ENCODE data around the gene FCRL5.
A peak's percentile ranks its signal among the peaks of the same experiment; 100 is the strongest.
"Not testable (repeated sequence)": the region's sequence is repeated elsewhere in the genome, so short reads cannot be mapped to it uniquely, and the experiment has no call there.

FCRL5 gene

DNA sequence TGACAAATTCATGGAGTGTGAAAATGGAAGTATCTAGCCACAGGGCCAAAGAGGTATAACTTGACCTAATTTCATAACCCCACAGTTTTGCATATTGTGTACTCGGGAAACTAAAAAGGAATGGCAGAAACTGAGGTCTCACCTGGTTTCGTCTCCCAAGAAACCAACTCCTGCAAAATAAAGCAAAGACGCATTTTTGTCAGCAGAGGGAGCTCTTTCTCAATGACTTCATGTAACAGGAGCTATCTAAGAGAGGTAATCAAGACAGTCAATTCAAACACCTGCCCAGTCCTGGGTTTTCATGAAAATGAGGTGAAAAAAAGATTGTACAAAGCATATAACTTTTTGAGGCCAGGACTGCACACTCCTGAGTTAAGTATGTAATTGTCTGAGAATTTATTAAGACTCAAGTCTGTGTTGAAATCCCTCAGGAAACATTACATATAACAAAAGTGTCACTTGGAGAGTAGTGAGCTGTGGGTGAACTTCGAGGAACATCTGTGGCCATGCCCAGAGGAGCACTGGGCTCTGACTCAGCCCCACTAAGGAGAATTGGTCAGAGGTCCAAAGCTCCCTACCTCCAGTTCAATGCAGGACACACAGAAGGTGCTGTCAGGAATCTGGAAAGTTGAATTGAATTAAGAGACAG is 28.0 kb upstream of the FCRL5 start:
- no peaks in the 10 kb centered on the region for H3K36me3 ChIP-seq (ENCODE audit: insufficient read depth, low read length)
- peak; percentile 16 for DNase-seq (ENCODE audit: low read depth, low spot score)
- no peak overlapping the region for H3K27ac ChIP-seq
- TF ChIP-seq POLR2AphosphoS5 (IDR thresholded peaks at IDR 0.05; ENCODE audit: borderline replicate concordance, low read depth, low read length) (no peak), FOXP2 (optimal IDR thresholded peaks at IDR 0.05; ENCODE audit: control extremely low read depth, extremely low read length, insufficient read depth) (no peak), EZH2 (IDR thresholded peaks at IDR 0.05) (no peak)
- H3K9ac ChIP-seq (ENCODE audit: insufficient read length), result no peak overlapping the region
- no peaks in the 10 kb centered on the region for H3K9me3 ChIP-seq (ENCODE audit: low read depth, low read length)
- no peak overlapping the region for H3K4me3 ChIP-seq

DNA sequence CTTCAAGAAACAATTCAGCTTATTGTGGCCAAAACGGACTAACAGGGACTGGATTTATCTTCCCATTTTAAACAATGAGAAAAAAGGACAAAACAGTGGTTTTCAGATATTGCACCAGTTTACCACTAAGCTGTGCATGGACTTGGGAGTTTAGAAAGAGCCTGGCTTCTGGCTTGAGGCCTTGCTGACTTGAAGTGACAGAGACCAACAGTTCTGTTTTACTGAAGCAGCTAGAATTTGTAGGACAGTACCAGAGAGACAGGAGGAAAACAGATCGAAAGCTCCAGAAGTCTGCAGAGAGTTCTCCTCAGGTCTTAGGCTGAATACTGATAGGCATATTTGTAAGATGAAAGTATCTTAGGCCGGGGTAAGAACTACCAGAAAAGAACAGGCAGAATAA is 25.1 kb upstream of the FCRL5 start:
- Histone ChIP-seq H3K4me3 (no peak overlapping the region), H3K36me3 (ENCODE audit: insufficient read depth, low read length) (no peaks in the 10 kb centered on the region), H3K27ac (no peak overlapping the region), H3K9ac (ENCODE audit: insufficient read length) (no peak overlapping the region), H3K9me3 (ENCODE audit: low read depth, low read length) (no peaks in the 10 kb centered on the region)
- DNase-seq (ENCODE audit: low read depth, low spot score), result no peak
- no peak for TF ChIP-seq FOXP2 (optimal IDR thresholded peaks at IDR 0.05; ENCODE audit: control extremely low read depth, extremely low read length, insufficient read depth)
- no peak for TF ChIP-seq EZH2 (IDR thresholded peaks at IDR 0.05)

DNA sequence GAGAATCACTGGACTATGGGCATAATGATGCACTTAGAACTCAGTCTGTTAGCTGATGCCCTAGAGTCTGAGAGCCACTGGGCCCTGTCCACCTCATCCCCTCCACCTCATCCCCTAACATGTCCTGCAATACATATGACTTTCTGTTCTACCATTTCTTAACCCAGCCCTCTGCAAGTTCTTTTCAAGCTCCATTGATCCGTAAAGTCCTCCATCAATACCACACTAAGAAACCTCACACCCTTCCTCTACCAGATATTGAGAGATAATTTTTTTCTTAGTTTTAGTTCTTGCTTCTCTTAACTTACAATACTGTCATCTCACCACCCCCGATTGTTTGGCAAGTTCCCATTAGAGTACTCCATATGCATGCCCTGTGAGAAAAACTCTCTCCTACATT is 23.4 kb upstream of the FCRL5 start:
- no peak overlapping the region for H3K4me3 ChIP-seq
- no peak overlapping the region for H3K9ac ChIP-seq (ENCODE audit: insufficient read length)
- H3K36me3 ChIP-seq (ENCODE audit: insufficient read depth, low read length), result no peaks in the 10 kb centered on the region
- no peak for DNase-seq (ENCODE audit: low read depth, low spot score)
- no peaks in the 10 kb centered on the region for H3K9me3 ChIP-seq (ENCODE audit: low read depth, low read length)
- TF ChIP-seq EZH2 (IDR thresholded peaks at IDR 0.05) (no peak), POLR2AphosphoS5 (IDR thresholded peaks at IDR 0.05; ENCODE audit: borderline replicate concordance, low read depth, low read length) (no peak), FOXP2 (optimal IDR thresholded peaks at IDR 0.05; ENCODE audit: control extremely low read depth, extremely low read length, insufficient read depth) (no peak)
- no peak overlapping the region for H3K27ac ChIP-seq

DNA sequence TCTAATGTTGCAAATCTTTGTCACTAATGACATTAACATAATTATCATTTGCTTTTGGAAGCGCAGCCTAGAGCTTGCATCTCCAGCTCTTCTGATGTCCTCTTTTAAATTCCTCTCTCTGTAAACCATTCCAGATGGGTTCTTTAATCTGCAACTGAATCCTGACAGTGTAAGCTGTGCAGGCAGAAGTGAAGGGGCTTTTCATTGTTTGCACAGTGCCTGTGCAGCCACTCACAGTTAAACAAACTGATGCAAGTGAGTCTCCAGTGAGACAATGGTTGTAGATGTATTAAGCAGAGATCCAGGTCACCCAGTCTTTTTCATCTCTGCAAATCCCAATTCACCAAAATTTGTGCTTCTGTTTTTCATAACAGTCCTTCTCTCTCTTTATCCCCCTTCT is 22.5 kb upstream of the FCRL5 start:
- H3K4me3 ChIP-seq, result no peak overlapping the region
- no peak overlapping the region for H3K27ac ChIP-seq
- TF ChIP-seq POLR2AphosphoS5 (IDR thresholded peaks at IDR 0.05; ENCODE audit: borderline replicate concordance, low read depth, low read length), result no peak
- no peak for TF ChIP-seq FOXP2 (optimal IDR thresholded peaks at IDR 0.05; ENCODE audit: control extremely low read depth, extremely low read length, insufficient read depth)
- TF ChIP-seq EZH2 (IDR thresholded peaks at IDR 0.05), result no peak
- H3K9ac ChIP-seq (ENCODE audit: insufficient read length), result no peak overlapping the region
- no peaks in the 10 kb centered on the region for H3K36me3 ChIP-seq (ENCODE audit: insufficient read depth, low read length)
- DNase-seq (ENCODE audit: low read depth, low spot score), result no peak
- H3K9me3 ChIP-seq (ENCODE audit: low read depth, low read length), result no peaks in the 10 kb centered on the region

DNA sequence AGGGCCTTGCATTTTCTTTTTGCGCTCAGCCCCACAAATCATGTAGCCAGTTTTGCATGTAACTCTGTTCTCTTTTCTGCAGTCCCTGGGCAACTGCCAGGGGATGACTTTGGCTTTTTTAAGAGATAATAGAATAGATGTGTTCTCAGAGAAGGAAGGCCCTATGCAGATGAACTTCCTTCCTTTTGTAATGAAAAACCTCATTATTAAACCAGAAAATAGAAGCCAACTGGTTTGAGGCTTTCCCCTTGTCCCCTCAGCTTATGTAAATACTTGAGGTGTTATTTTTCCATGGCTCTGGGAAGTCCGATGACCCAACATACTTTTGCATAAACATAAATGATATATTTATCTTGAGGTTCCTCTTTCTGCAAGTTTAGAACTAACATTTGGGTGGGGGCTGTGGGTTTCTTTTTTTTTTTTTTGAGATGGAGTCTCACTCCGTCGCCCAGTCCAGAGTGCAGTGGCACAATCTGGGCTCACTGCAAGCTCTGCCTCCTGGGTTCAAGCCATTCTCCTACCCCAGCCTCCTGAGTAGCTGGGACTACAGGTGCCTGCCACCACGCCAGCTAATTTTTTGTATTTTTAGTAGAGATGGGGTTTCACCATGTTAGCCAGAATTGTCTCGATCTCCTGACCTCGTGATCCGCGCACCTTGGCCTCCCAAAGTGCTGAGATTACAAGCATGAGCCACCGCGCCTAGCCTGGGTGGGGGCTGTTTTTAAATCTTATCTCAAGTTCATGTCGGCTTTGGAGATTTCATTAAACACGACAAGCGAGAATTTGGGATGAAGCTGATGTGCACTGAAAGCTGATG is 14.4 kb upstream of the FCRL5 start:
- Histone ChIP-seq H3K4me3 (no peak overlapping the region), H3K36me3 (ENCODE audit: insufficient read depth, low read length) (no peaks in the 10 kb centered on the region), H3K27ac (no peak overlapping the region), H3K9ac (ENCODE audit: insufficient read length) (no peak overlapping the region), H3K9me3 (ENCODE audit: low read depth, low read length) (no peaks in the 10 kb centered on the region)
- no peak for TF ChIP-seq EZH2 (IDR thresholded peaks at IDR 0.05)
- no peak for TF ChIP-seq POLR2AphosphoS5 (IDR thresholded peaks at IDR 0.05; ENCODE audit: borderline replicate concordance, low read depth, low read length)
- TF ChIP-seq FOXP2 (optimal IDR thresholded peaks at IDR 0.05; ENCODE audit: control extremely low read depth, extremely low read length, insufficient read depth), result no peak
- no peak for DNase-seq (ENCODE audit: low read depth, low spot score)

DNA sequence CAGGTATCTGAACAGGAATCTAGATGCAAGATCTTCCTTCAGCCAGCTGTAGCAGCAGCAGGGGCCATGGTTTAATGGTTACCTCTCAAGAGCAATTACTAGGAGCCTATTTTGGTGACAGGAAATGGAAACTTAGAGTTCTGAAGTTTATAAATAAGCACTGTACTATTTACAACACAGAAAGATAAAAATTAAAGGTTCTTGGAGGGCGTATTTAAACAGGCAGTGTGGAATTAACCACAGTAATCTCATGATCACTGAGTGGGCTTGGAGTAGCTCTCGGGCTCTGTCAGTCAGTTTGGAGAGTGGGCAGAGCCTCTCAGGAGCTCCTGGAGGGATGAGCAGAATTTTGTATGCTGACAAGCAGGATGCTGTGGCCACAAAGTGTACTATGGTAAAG is 10.2 kb upstream of the FCRL5 start:
- no peaks in the 10 kb centered on the region for H3K36me3 ChIP-seq (ENCODE audit: insufficient read depth, low read length)
- no peak overlapping the region for H3K9ac ChIP-seq (ENCODE audit: insufficient read length)
- no peak overlapping the region for H3K27ac ChIP-seq
- no peak overlapping the region for H3K4me3 ChIP-seq
- H3K9me3 ChIP-seq (ENCODE audit: low read depth, low read length), result no peaks in the 10 kb centered on the region
- DNase-seq (ENCODE audit: low read depth, low spot score), result no peak
- TF ChIP-seq EZH2 (IDR thresholded peaks at IDR 0.05), result no peak
- TF ChIP-seq FOXP2 (optimal IDR thresholded peaks at IDR 0.05; ENCODE audit: control extremely low read depth, extremely low read length, insufficient read depth), result no peak
- TF ChIP-seq POLR2AphosphoS5 (IDR thresholded peaks at IDR 0.05; ENCODE audit: borderline replicate concordance, low read depth, low read length), result no peak

DNA sequence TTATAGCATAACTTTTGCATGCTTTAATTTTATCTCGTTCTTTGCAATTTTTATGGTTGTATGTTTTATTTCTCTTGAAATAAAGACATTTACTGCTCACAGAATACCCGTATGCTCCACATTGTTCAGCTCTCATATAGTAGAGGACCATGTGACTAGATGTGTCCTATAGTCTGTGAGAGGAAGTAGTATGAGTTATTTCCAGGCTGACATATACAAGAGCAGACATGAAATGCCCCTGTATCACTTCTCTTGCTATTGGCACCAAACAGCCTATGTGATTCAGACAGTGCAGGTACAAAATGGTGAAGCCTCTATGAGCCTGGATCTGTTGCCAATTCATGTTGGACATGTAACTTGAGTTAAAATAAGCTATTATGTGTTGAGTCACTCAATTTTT is 5.8 kb upstream of the FCRL5 start:
- H3K4me3 ChIP-seq, result no peak overlapping the region
- no peaks in the 10 kb centered on the region for H3K36me3 ChIP-seq (ENCODE audit: insufficient read depth, low read length)
- DNase-seq (ENCODE audit: low read depth, low spot score), result no peak
- TF ChIP-seq FOXP2 (optimal IDR thresholded peaks at IDR 0.05; ENCODE audit: control extremely low read depth, extremely low read length, insufficient read depth), result no peak
- TF ChIP-seq EZH2 (IDR thresholded peaks at IDR 0.05), result no peak
- TF ChIP-seq POLR2AphosphoS5 (IDR thresholded peaks at IDR 0.05; ENCODE audit: borderline replicate concordance, low read depth, low read length), result no peak
- no peak overlapping the region for H3K27ac ChIP-seq
- H3K9me3 ChIP-seq (ENCODE audit: low read depth, low read length), result no peaks in the 10 kb centered on the region
- no peak overlapping the region for H3K9ac ChIP-seq (ENCODE audit: insufficient read length)

DNA sequence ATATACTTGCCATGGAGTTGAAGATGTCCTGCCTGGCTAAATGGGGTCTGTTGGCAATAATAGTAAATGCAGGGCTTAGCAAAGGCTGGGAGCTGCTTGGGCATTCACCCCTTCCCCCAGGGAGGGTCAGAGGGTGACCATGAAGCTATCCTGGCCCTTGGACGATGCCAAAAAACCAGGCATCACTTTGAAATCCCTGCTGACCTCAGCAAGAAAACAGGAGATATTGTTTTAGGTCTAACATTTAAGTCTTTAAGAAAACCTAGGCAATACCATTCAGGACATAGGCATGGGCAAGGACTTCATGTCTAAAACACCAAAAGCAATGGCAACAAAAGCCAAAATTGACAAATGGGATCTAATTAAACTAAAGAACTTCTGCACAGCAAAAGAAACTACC is 4.2 kb downstream of the FCRL5 start:
- H3K27ac ChIP-seq; H3K4me3 ChIP-seq; DNase-seq (ENCODE audit: low read depth, low spot score); H3K36me3 ChIP-seq (ENCODE audit: insufficient read depth, low read length); H3K9ac ChIP-seq (ENCODE audit: insufficient read length); H3K9me3 ChIP-seq (ENCODE audit: low read depth, low read length): not testable (repeated sequence)

DNA sequence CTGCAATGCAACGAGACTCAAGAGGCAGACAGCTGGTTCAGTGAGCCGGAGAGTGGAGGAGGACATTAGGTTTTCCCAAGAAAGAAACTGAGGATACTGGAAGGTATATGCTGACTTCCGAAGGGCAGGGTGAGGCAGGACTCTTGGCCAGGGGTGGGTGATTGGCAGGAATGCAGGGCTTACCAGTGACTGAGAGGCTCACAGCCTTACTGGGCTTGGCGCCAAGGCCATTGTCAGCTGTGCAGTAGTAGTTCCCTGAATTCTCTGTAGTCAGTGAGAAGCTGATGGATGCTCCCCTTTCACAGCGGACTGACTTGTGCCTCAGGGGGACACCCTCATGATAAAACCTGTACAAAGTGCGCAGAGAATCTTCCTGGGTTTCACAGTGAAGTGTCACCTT is 9.6 kb downstream of the FCRL5 start:
- TF ChIP-seq FOXP2 (optimal IDR thresholded peaks at IDR 0.05; ENCODE audit: control extremely low read depth, extremely low read length, insufficient read depth), result no peak
- DNase-seq (ENCODE audit: low read depth, low spot score), result no peak

More for the DNA sequence above, 9.6 kb downstream of the FCRL5 start:
- Histone ChIP-seq H3K36me3 (ENCODE audit: insufficient read depth, low read length) (no peaks in the 10 kb centered on the region), H3K9me3 (ENCODE audit: low read depth, low read length) (no peaks in the 10 kb centered on the region), H3K27ac (no peak overlapping the region), H3K9ac (ENCODE audit: insufficient read length) (no peak overlapping the region), H3K4me3 (no peak overlapping the region)

All from SK-N-MC (cell line).